Psoas muscle (tissue), 8 donors: ENCODE results near the gene CRADD. TPM values are rescaled to one million over a fixed set of nuclear protein-coding genes. Genes with fewer than 3 reads are reported as not detected.

ENCODE experiments used
- ATAC-seq, 4 donors: fragments of 200-7000 bp; cut with Tn5 transposase; one replicate each; pipeline ENCODE4 v1.9.1; 2020; ENCODE audit warnings: moderate library complexity in 3 of 4, mild to moderate bottlenecking in 2 of 4
- DNase-seq, 2 donors: peaks; one replicate each; pipeline ENCODE4 v3.0.0-alpha.2; 2020
- H3K27ac ChIP-seq: fragments of 200-600 bp; one replicate; pipeline ENCODE4 v1.8.0; 2022
- H3K27me3 ChIP-seq, 3 donors: fragments of 200-600 bp in 1 of 3; one replicate each; pipeline versions ENCODE4 v1.6.1 to v1.8.0; 2013 to 2022; ENCODE audit warnings: low read length in 2 of 3, mild to moderate bottlenecking in 2 of 3, moderate library complexity in 1 of 3; ENCODE audit not compliant: insufficient read depth in 3 of 3
- H3K36me3 ChIP-seq, 2 donors: fragments of 200-600 bp in 1 of 2; one replicate each; pipeline versions ENCODE4 v1.6.1 to v1.8.0; 2013 to 2022; ENCODE audit warnings: low read depth in 1 of 2, mild to moderate bottlenecking in 1 of 2, moderate library complexity in 1 of 2; ENCODE audit not compliant: insufficient read depth in 1 of 2
- H3K4me1 ChIP-seq: fragments of 200-600 bp; one replicate; pipeline ENCODE4 v1.8.0; 2022
- H3K4me3 ChIP-seq: fragments of 200-600 bp; one replicate; pipeline ENCODE4 v1.8.0; 2022; ENCODE audit warnings: mild to moderate bottlenecking
- H3K9me3 ChIP-seq: fragments of 200-600 bp; one replicate; pipeline ENCODE4 v1.8.0; 2022
- CTCF ChIP-seq: fragments of 200-600 bp; IDR thresholded peaks from one replicate; pipeline ENCODE4 v1.8.0; 2022; ENCODE audit warnings: antibody characterized with exemption
- WGBS, 3 donors: extraction: QIAGEN DNeasy Blood & Tissue Kit; methylation state at CpG; one replicate each; pipeline versions ENCODE4 v1.1.6 to v1.1.7; 2013; 5-methylcytosine and 5-hydroxymethylcytosine counted together
- intact Hi-C, 2 donors: fragments of 100-400 bp; cut with DNase I; formaldehyde crosslinking; loops; one replicate each; pipeline versions ENCODE4 v1.11.0 to v1.14.2; 2022
- polyA plus RNA-seq, 3 donors: library from polyadenylated mRNA; stranded (reverse); fragments of 200-250 nt; gene quantifications; one replicate each; pipeline ENCODE4 v1.2.3, GENCODE V29; 2013
- total RNA-seq, 4 donors: library from RNA; stranded (reverse); fragmentation: NEBNext Ultra II Directional in 2 of 4; extraction: Animal tissue kit (Norgen Biotek cat#: 25700) in 2 of 4; gene quantifications; one replicate each; pipeline versions ENCODE4 v1.2.1 to v1.2.4, GENCODE V29; 2021 to 2023
- donor health status: healthy with polysubstance abuse.
- donor health status: DM: no; HTN: no; CAD: no; lungs with moderate emphysema.
- donor health status: Bipolar disorder and iron deficiency.
- donor health status: healthy.
- donor health status: DM: yes; HTN: yes; CAD: no.
- donor health status: DM: no; HTN: no; CAD: no.
- donor health status: DM: no; HTN: no; CAD: no.
- donor health status: DM: yes; HTN: yes; CAD: no.

Gene CRADD
- total and polyA plus RNA-seq, 7 donors = 11.0 to 21.1 (median 12.7) TPM

GRCh38 chr12:93812626-93813025 is 135.5 kb downstream of the CRADD start:
- intact Hi-C loops = loop anchor here (5.0 to 10.0 kb wide), 2 partner anchors 35 to 138 kb away; partner anchors contain the start of gene CRADD (in 1 of the 2)
- H3K9me3 ChIP-seq = no peaks in the 10 kb centered on the region
- H3K36me3 ChIP-seq = no peaks in the 10 kb centered on the region
- no peaks in the 10 kb centered on the region for H3K27me3 ChIP-seq
- H3K27ac ChIP-seq = no peak overlapping the region
- no peak for TF ChIP-seq CTCF
- H3K4me1 ChIP-seq = peaks cover 34% of the 10 kb centered on the region
- no peak overlapping the region for H3K4me3 ChIP-seq
- ATAC-seq (no peak), DNase-seq (no peak)
- 70 to 85% (median 73%) methylated on average over 3 of the region's 3 CpGs for WGBS, 3 donors

GRCh38 chr12:93813186-93813585 is 136.0 kb downstream of the CRADD start:
- Histone ChIP-seq H3K27ac (peak overlapping the region; percentile 95), H3K4me1 (peaks cover 34% of the 10 kb centered on the region), H3K36me3 (no peaks in the 10 kb centered on the region), H3K4me3 (no peak overlapping the region), H3K27me3 (no peaks in the 10 kb centered on the region), H3K9me3 (no peaks in the 10 kb centered on the region)
- no peak for DNase-seq
- WGBS, 3 donors = 55 to 66% (median 65%) methylated on average over 3 of the region's 3 CpGs
- ATAC-seq = no peak
- TF ChIP-seq CTCF = no peak
- intact Hi-C loops = loop anchor here (5.0 to 10.0 kb wide), 2 partner anchors 36 to 138 kb away; partner anchors contain the start of gene CRADD (in 1 of the 2)

- DNase-seq = peak; percentile 81 to 90
- WGBS, 3 donors = 4 to 7% (median 7%) methylated on average over 14 of the region's 14 CpGs
Observed at GRCh38 chr12:93813972-93814821, 137.0 kb downstream of the CRADD start.

GRCh38 chr12:93818488-93819049 is 141.4 kb downstream of the CRADD start:
- ATAC-seq (no peak), DNase-seq (no peak)
- WGBS, 3 donors = 80 to 92% (median 83%) methylated on average over 9 of the region's 9 CpGs
- intact Hi-C loops = loop anchor here in 1 of 2 donors (5.0 to 10.0 kb wide), 2 partner anchors 74 to 144 kb away; partner anchors contain the start of gene CRADD
- Histone ChIP-seq H3K27ac (peak overlapping the region; percentile 6), H3K36me3 (no peaks in the 10 kb centered on the region), H3K9me3 (no peaks in the 10 kb centered on the region), H3K4me1 (peaks cover 34% of the 10 kb centered on the region), H3K27me3 (no peaks in the 10 kb centered on the region), H3K4me3 (no peak overlapping the region)
- no peak for TF ChIP-seq CTCF

More at GRCh38 chr12:93813972-93814821, 137.0 kb downstream of the CRADD start:
- peak overlapping the region; percentile 95 for H3K27ac ChIP-seq
- peak overlapping the region; percentile 58 for H3K4me3 ChIP-seq
- ATAC-seq = peak; percentile 91 to 94 (median 93)
- no peaks in the 10 kb centered on the region for H3K27me3 ChIP-seq
- intact Hi-C loops = loop anchor here (5.0 to 10.0 kb wide), 2 partner anchors 37 to 139 kb away; partner anchors contain the start of gene CRADD (in 1 of the 2)
- no peaks in the 10 kb centered on the region for H3K36me3 ChIP-seq
- TF ChIP-seq CTCF = no peak
- H3K9me3 ChIP-seq = no peaks in the 10 kb centered on the region
- peaks cover 40% of the 10 kb centered on the region for H3K4me1 ChIP-seq
